ENCODE measurements around the gene SLC12A9.

GRCh38 chr7:100900978-100901377 lies 48.5 kb downstream of the SLC12A9 start:
- TF ChIP-seq CTCF (IDR thresholded peaks at IDR 0.05; ENCODE audit: low read length) = no peak
- no peak for TF ChIP-seq EZH2 (IDR thresholded peaks at IDR 0.05; ENCODE audit: borderline replicate concordance, low read length)
